SK-N-SH (cell line): ENCODE data around the gene PIMREG. TPM values are rescaled to one million over a fixed set of nuclear protein-coding genes. Genes with fewer than 3 reads are reported as not detected.

Source experiments
- CTCF ChIA-PET: fragments of 300-600, 350-600 bp; formaldehyde crosslinking; extraction: SDS; loops from one replicate; lab custom pipeline; 2021; lab: Yijun Ruan, JAX
- POLR2A ChIA-PET: fragments of 350-600 bp; sonication (Branson Sonifier 250); formaldehyde crosslinking; extraction: SDS; loops from one replicate; lab custom pipeline; 2020; ENCODE audit warnings: antibody characterized with exemption, inconsistent platforms; lab: Yijun Ruan, JAX
- DNase-seq: peaks from one replicate; pipeline ENCODE4 v3.0.0; 2012
- H2AFZ ChIP-seq: fragments of 200-600 bp; sonication (generic); 2 replicates; pipeline ENCODE4 v1.8.1; 2016; ENCODE audit warnings: antibody characterized with exemption, mild to moderate bottlenecking, low read depth
- H3F3A ChIP-seq: fragments of 200-600 bp; sonication (generic); replicated peaks from 2 replicates; pipeline ENCODE3; 2016; ENCODE audit warnings: antibody characterized with exemption, mild to moderate bottlenecking; ENCODE audit not compliant: insufficient read depth
- H3K27ac ChIP-seq, 2 experiments: fragments of 200-500 bp in 1 of 2; fragments of 200-600 bp in 1 of 2; sonication (Bioruptor generic) in 1 of 2; sonication (generic), shearing (Covaris generic) in 1 of 2; 2 replicates each; pipeline versions ENCODE4 v1.5.1 to v1.6.1; 2014 to 2016; ENCODE audit warnings: low read depth in 2 of 2, inconsistent platforms in 1 of 2, low read length in 1 of 2, mild to moderate bottlenecking in 1 of 2, mixed read lengths in 1 of 2
- H3K27me3 ChIP-seq: fragments of 200-600 bp; sonication (generic), shearing (Covaris generic); 2 replicates; pipeline ENCODE4 v1.6.1; 2016; ENCODE audit warnings: mixed run types; ENCODE audit not compliant: insufficient read depth
- H3K36me3 ChIP-seq, 2 experiments: fragments of 200-500 bp in 1 of 2; fragments of 200-600 bp in 1 of 2; sonication (Bioruptor generic) in 1 of 2; sonication (generic) in 1 of 2; replicated peaks in 1 of 2; 2 replicates each; pipeline versions ENCODE3 to v1.5.1; 2014 to 2016; ENCODE audit warnings: low read length in 1 of 2, mild to moderate bottlenecking in 1 of 2; ENCODE audit not compliant: insufficient read depth in 2 of 2, control insufficient read depth in 1 of 2
- H3K4me1 ChIP-seq, 2 experiments: fragments of 200-500 bp in 1 of 2; fragments of 200-600 bp in 1 of 2; sonication (Bioruptor generic) in 1 of 2; sonication (generic), shearing (Covaris generic) in 1 of 2; 2 replicates each; pipeline versions ENCODE4 v1.5.1 to v1.6.1; 2014 to 2016; ENCODE audit warnings: low read depth in 1 of 2, low read length in 1 of 2, mixed run types in 1 of 2; ENCODE audit not compliant: insufficient read depth in 2 of 2, control insufficient read depth in 1 of 2
- H3K4me2 ChIP-seq: fragments of 200-600 bp; sonication (generic), shearing (Covaris generic); 2 replicates; pipeline ENCODE4 v1.6.1; 2017; ENCODE audit warnings: mixed run types
- H3K4me3 ChIP-seq, 2 experiments: fragments of 200-500 bp in 1 of 2; fragments of 200-600 bp in 1 of 2; sonication (Bioruptor generic) in 1 of 2; sonication (generic), shearing (Covaris generic) in 1 of 2; 2 replicates each; pipeline versions ENCODE4 v1.5.1 to v1.8.1; 2014 to 2016; ENCODE audit warnings: low read depth in 2 of 2, inconsistent platforms in 1 of 2, low read length in 1 of 2, mild to moderate bottlenecking in 1 of 2, mixed read lengths in 1 of 2, moderate library complexity in 1 of 2
- H3K79me2 ChIP-seq: fragments of 200-600 bp; sonication (generic); 2 replicates; pipeline ENCODE4 v1.8.1; 2017; ENCODE audit warnings: mild to moderate bottlenecking; ENCODE audit not compliant: insufficient read depth
- H3K9ac ChIP-seq: fragments of 200-600 bp; sonication (generic); 2 replicates; pipeline ENCODE4 v1.6.1; 2017; ENCODE audit warnings: mixed run types
- H3K9me2 ChIP-seq: fragments of 200-600 bp; sonication (generic); 2 replicates; pipeline ENCODE4 v1.6.1; 2017; ENCODE audit warnings: mixed run types
- H3K9me3 ChIP-seq: fragments of 200-600 bp; sonication (generic); 2 replicates; pipeline ENCODE4 v1.6.1; 2017; ENCODE audit warnings: mixed run types, mild to moderate bottlenecking, moderate library complexity
- H4K20me1 ChIP-seq: fragments of 200-600 bp; sonication (generic); 2 replicates; pipeline ENCODE4 v1.6.1; 2017; ENCODE audit warnings: mild to moderate bottlenecking, mixed run types; ENCODE audit not compliant: insufficient read depth
- CHD2 ChIP-seq: fragments of 150-350 bp; IDR thresholded peaks from 2 replicates; pipeline ENCODE4 v1.6.1; 2018; ENCODE audit warnings: low read length; ENCODE audit not compliant: partially characterized antibody
- EZH2phosphoT487 ChIP-seq: fragments of 200-600 bp; sonication (generic); IDR thresholded peaks from 2 replicates; pipeline ENCODE4 v1.6.1; 2017; ENCODE audit warnings: low read depth, mixed run types, mild to moderate bottlenecking, antibody characterized with exemption, moderate library complexity, borderline replicate concordance
- FOSL2 ChIP-seq: IDR thresholded peaks from 2 replicates; pipeline ENCODE4 v1.4.0; 2012; ENCODE audit warnings: low read depth, mild to moderate bottlenecking, moderate library complexity, borderline replicate concordance
- FOXJ3 ChIP-seq: sonication (generic); formaldehyde crosslinking; IDR thresholded peaks from 2 replicates; pipeline ENCODE4 v1.5.1; 2020; ENCODE audit warnings: mild to moderate bottlenecking, missing genetic modification reagents
- FOXM1 ChIP-seq: IDR thresholded peaks from 2 replicates; pipeline ENCODE4 v1.4.0; 2012; ENCODE audit warnings: low read depth, mild to moderate bottlenecking
- GABPA ChIP-seq: IDR thresholded peaks from 2 replicates; pipeline ENCODE4 v1.4.0; 2012; ENCODE audit warnings: low read depth, mild to moderate bottlenecking
- MEF2A ChIP-seq: IDR thresholded peaks from 2 replicates; pipeline ENCODE4 v1.4.0; 2012; ENCODE audit warnings: low read depth, borderline replicate concordance
- MXI1 ChIP-seq: IDR thresholded peaks from 2 replicates; pipeline ENCODE4 v1.6.1; 2012; ENCODE audit warnings: mild to moderate bottlenecking, low read depth, low read length, improper control_type of control experiment
- POLR2AphosphoS5 ChIP-seq: IDR thresholded peaks from 2 replicates; pipeline ENCODE4 v1.6.1; 2012; ENCODE audit warnings: low read depth, low read length
- RCOR1 ChIP-seq: fragments of 150-350 bp; IDR thresholded peaks from 2 replicates; pipeline ENCODE4 v1.6.1; 2017; ENCODE audit warnings: antibody characterized with exemption, low read length
- RFX5 ChIP-seq: IDR thresholded peaks from 2 replicates; pipeline ENCODE4 v1.6.1; 2012; ENCODE audit warnings: mild to moderate bottlenecking, improper control_type of control experiment, low read length
- SIN3A ChIP-seq: IDR thresholded peaks from 2 replicates; pipeline ENCODE4 v1.6.1; 2012; ENCODE audit warnings: low read depth, mild to moderate bottlenecking, low read length, moderate library complexity, borderline replicate concordance
- SMC3 ChIP-seq: IDR thresholded peaks from 2 replicates; pipeline ENCODE4 v1.6.1; 2012; ENCODE audit warnings: low read depth, low read length, improper control_type of control experiment
- TAF1 ChIP-seq: IDR thresholded peaks from 2 replicates; pipeline ENCODE4 v1.6.1; 2012; ENCODE audit warnings: low read depth, mild to moderate bottlenecking, low read length, moderate library complexity, borderline replicate concordance
- TEAD4 ChIP-seq: IDR thresholded peaks from 2 replicates; pipeline ENCODE4 v1.4.0; 2012; ENCODE audit warnings: mild to moderate bottlenecking, borderline replicate concordance; ENCODE audit not compliant: insufficient read depth
- USF1 ChIP-seq: IDR thresholded peaks from 2 replicates; pipeline ENCODE4 v1.4.0; 2012; ENCODE audit warnings: low read depth, borderline replicate concordance
- USF2 ChIP-seq: fragments of 150-350 bp; IDR thresholded peaks from 2 replicates; pipeline ENCODE4 v1.6.1; 2017; ENCODE audit warnings: antibody characterized with exemption, low read length, low read depth, borderline replicate concordance
- YY1 ChIP-seq: IDR thresholded peaks from 2 replicates; pipeline ENCODE4 v1.4.0; 2012; ENCODE audit warnings: low read depth, mild to moderate bottlenecking
- WGBS: methylation state at CpG from one replicate; pipeline ENCODE4 v1.1.6; 2017; ENCODE audit warnings: low lambda C conversion rate; 5-methylcytosine and 5-hydroxymethylcytosine counted together
- polyA plus RNA-seq, 3 experiments: library from polyadenylated mRNA; depleted of rRNA; stranded (reverse); fragments of >200 nt; gene quantifications; 2 replicates each; pipeline ENCODE4 v1.2.3, GENCODE V29; 2012
- TF ChIP-seq, protein P1 (sequence below): IDR thresholded peaks from 2 replicates; pipeline ENCODE4 v1.4.0; 2012; ENCODE audit warnings: low read depth
- TF ChIP-seq, protein P2 (sequence below): fragments of 150-350 bp; IDR thresholded peaks from 2 replicates; pipeline ENCODE4 v1.6.1; 2016; ENCODE audit warnings: mild to moderate bottlenecking, low read depth, low read length

Gene PIMREG
- polyA plus RNA-seq, 1 of the 3 experiments (the other 2 are of a cell fraction) = 19.6 TPM

- Histone ChIP-seq H3K9ac (no peak overlapping the region), H3K4me1 (peaks cover 5 to 10% of the 10 kb centered on the region in 2 experiments; a peak in 3 of 4 replicates), H4K20me1 (no peaks in the 10 kb centered on the region), H3K36me3 (no peaks in the 10 kb centered on the region), H3K27me3 (no peaks in the 10 kb centered on the region), H2AFZ (no peak overlapping the region), H3K79me2 (no peaks in the 10 kb centered on the region), H3K9me3 (no peaks in the 10 kb centered on the region), H3F3A (no peaks in the 10 kb centered on the region), H3K27ac (no peak overlapping the region), H3K4me3 (no peak overlapping the region), H3K4me2 (no peak overlapping the region), H3K9me2 (no peaks in the 10 kb centered on the region)
- CTCF ChIA-PET = interaction anchor here (0.6 to 1.4 kb wide), 3 partner anchors 28 to 100 kb away, joined by 3 read pairs; no protein-coding TSS in a partner anchor
- POLR2A ChIA-PET = no interaction called here
- 75% methylated on average over 7 of the region's 7 CpGs for WGBS
- TF ChIP-seq, protein P1, sequence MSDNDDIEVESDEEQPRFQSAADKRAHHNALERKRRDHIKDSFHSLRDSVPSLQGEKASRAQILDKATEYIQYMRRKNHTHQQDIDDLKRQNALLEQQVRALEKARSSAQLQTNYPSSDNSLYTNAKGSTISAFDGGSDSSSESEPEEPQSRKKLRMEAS = no peak
- TF ChIP-seq USF1 (no peak), FOXJ3 (no peak), YY1 (no peak), EZH2phosphoT487 (no peak), MEF2A (no peak), USF2 (no peak), POLR2AphosphoS5 (no peak), TEAD4 (no peak), FOXM1 (no peak), MXI1 (no peak), RFX5 (no peak), GABPA (no peak), SMC3 (no peak), FOSL2 (no peak), RCOR1 (no peak), CHD2 (no peak), TAF1 (no peak), SIN3A (no peak)
- TF ChIP-seq, protein P2, sequence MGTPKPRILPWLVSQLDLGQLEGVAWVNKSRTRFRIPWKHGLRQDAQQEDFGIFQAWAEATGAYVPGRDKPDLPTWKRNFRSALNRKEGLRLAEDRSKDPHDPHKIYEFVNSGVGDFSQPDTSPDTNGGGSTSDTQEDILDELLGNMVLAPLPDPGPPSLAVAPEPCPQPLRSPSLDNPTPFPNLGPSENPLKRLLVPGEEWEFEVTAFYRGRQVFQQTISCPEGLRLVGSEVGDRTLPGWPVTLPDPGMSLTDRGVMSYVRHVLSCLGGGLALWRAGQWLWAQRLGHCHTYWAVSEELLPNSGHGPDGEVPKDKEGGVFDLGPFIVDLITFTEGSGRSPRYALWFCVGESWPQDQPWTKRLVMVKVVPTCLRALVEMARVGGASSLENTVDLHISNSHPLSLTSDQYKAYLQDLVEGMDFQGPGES = no peak
- no peak for DNase-seq
Observed at GRCh38 chr17:6474906-6475305, 30.7 kb downstream of the PIMREG start.
